Endothelial cell of umbilical vein (primary cell): ENCODE results near the gene TSR3. TPM values are rescaled to one million over a fixed set of nuclear protein-coding genes. Genes with fewer than 3 reads are reported as not detected.
A peak's percentile ranks its signal among the peaks of the same experiment; 100 is the strongest.

Experiments
- BruUV-seq: library from RNA; stranded (reverse); fragments of 400-500 nt; replicated peaks from 2 replicates; lab custom pipeline; 2021; lab: Mats Ljungman, UMichigan
- CTCF ChIA-PET: fragments of 300-600, 350-600 bp; sonication (Branson Sonifier 250); formaldehyde crosslinking; loops from one replicate; lab custom pipeline; 2021; ENCODE audit warnings: antibody characterized with exemption, inconsistent platforms; lab: Charles Lee
- POLR2A ChIA-PET: fragments of 300-600, 350-600 bp; sonication (Branson Sonifier 250); formaldehyde crosslinking; loops from one replicate; lab custom pipeline; 2021; ENCODE audit warnings: antibody characterized with exemption, inconsistent platforms; lab: Charles Lee
- DNase-seq: peaks from one replicate; pipeline ENCODE4 v3.0.0-alpha.2; 2011; ENCODE audit warnings: low read depth, low spot score
- FAIRE-seq: peaks from 2 replicates; lab custom pipeline; 2011; peaks lifted over from hg19 to GRCh38; lab: Jason Lieb, UNC
- H2AFZ ChIP-seq: 2 replicates; pipeline ENCODE4 v1.6.0; 2012; ENCODE audit warnings: low read depth, low read length, control low read depth, inconsistent platforms
- H3K27ac ChIP-seq: 2 replicates; pipeline ENCODE4 v1.5.1; 2011; ENCODE audit warnings: low read depth, mild to moderate bottlenecking, control low read depth, low read length, moderate library complexity; ENCODE audit not compliant: insufficient read depth
- H3K27me3 ChIP-seq, 2 experiments: 2 replicates each; pipeline versions ENCODE4 v1.6.0 to v1.6.1; 2011; ENCODE audit warnings: low read length in 2 of 2, mixed read lengths in 1 of 2; ENCODE audit not compliant: control insufficient read depth in 2 of 2, insufficient read depth in 2 of 2
- H3K36me3 ChIP-seq, 2 experiments: 2 replicates in 1 of 2; 3 replicates in 1 of 2; pipeline ENCODE4 v1.5.1; 2011; ENCODE audit warnings: low read length in 2 of 2, mild to moderate bottlenecking in 1 of 2, moderate library complexity in 1 of 2; ENCODE audit not compliant: control insufficient read depth in 2 of 2, insufficient read depth in 2 of 2; ENCODE audit errors: extremely low read depth in 1 of 2
- H3K4me1 ChIP-seq: 3 replicates; pipeline ENCODE4 v1.5.1; 2011; ENCODE audit warnings: mild to moderate bottlenecking, low read length; ENCODE audit not compliant: control insufficient read depth, insufficient read depth; ENCODE audit errors: extremely low read depth
- H3K4me2 ChIP-seq: 2 replicates; pipeline ENCODE4 v1.6.1; 2011; ENCODE audit warnings: low read length, control low read depth, mixed read lengths; ENCODE audit not compliant: insufficient read depth
- H3K4me3 ChIP-seq, 3 experiments: fragments of 200-600 bp in 1 of 3; sonication (generic), shearing (Covaris generic) in 1 of 3; replicated peaks in 1 of 3; 2 replicates each; pipeline ENCODE4 v1.5.1; 2011 to 2016; ENCODE audit warnings: control low read depth in 3 of 3, low read length in 3 of 3, mild to moderate bottlenecking in 2 of 3, inconsistent platforms in 1 of 3, low read depth in 1 of 3, moderate library complexity in 1 of 3; ENCODE audit not compliant: insufficient read depth in 1 of 3
- H3K79me2 ChIP-seq: 2 replicates; pipeline ENCODE4 v1.6.0; 2012; ENCODE audit warnings: low read length, inconsistent platforms; ENCODE audit not compliant: control insufficient read depth, insufficient read depth
- H3K9ac ChIP-seq: replicated peaks from 2 replicates; pipeline ENCODE3; 2011; ENCODE audit warnings: low read length, control low read depth; ENCODE audit not compliant: insufficient read depth; ENCODE audit errors: extremely low read depth
- H3K9me1 ChIP-seq: replicated peaks from 3 replicates; pipeline ENCODE4 v1.6.0; 2011; ENCODE audit warnings: mild to moderate bottlenecking, low read length; ENCODE audit not compliant: control insufficient read depth, insufficient read depth; ENCODE audit errors: extremely low read depth
- H3K9me3 ChIP-seq: replicated peaks from 2 replicates; pipeline ENCODE4 v1.5.1; 2012; ENCODE audit warnings: low read length, inconsistent platforms; ENCODE audit not compliant: control insufficient read depth, insufficient read depth
- H4K20me1 ChIP-seq: replicated peaks from 2 replicates; pipeline ENCODE3; 2011; ENCODE audit warnings: mild to moderate bottlenecking, low read length; ENCODE audit not compliant: control insufficient read depth, insufficient read depth; ENCODE audit errors: extremely low read depth
- CTCF ChIP-seq, 2 donors: IDR thresholded peaks; 1 replicate in 1 of 2; 2 replicates in 1 of 2; pipeline ENCODE4 v1.5.1; 2011; ENCODE audit warnings: low read length in 2 of 2, mild to moderate bottlenecking in 2 of 2, moderate library complexity in 2 of 2, control low read depth in 1 of 2, inconsistent platforms in 1 of 2, low read depth in 1 of 2; ENCODE audit not compliant: insufficient read depth in 1 of 2; ENCODE audit errors: extremely low read depth in 1 of 2
- EZH2 ChIP-seq: IDR thresholded peaks from 2 replicates; pipeline ENCODE4 v1.6.1; 2012; ENCODE audit warnings: borderline replicate concordance, low read depth, mild to moderate bottlenecking, moderate library complexity, low read length, inconsistent platforms; ENCODE audit not compliant: severe bottlenecking
- FOS ChIP-seq: IDR thresholded peaks from 2 replicates; pipeline ENCODE4 v1.6.1; 2011; ENCODE audit warnings: mild to moderate bottlenecking, low read length, moderate library complexity, borderline replicate concordance; ENCODE audit not compliant: insufficient read depth
- GATA2 ChIP-seq: IDR thresholded peaks from 2 replicates; pipeline ENCODE4 v1.7.0; 2011; ENCODE audit warnings: low read depth, mild to moderate bottlenecking, moderate library complexity, mixed read lengths, low read length; ENCODE audit not compliant: insufficient read length, insufficient read depth
- JUN ChIP-seq: IDR thresholded peaks from 2 replicates; pipeline ENCODE4 v1.6.1; 2011; ENCODE audit warnings: borderline replicate concordance, low read depth; ENCODE audit not compliant: insufficient read length, insufficient read depth
- MAX ChIP-seq: IDR thresholded peaks from 2 replicates; pipeline ENCODE4 v1.6.1; 2011; ENCODE audit not compliant: insufficient read depth, insufficient read length
- MYC ChIP-seq: IDR thresholded peaks from one replicate; pipeline ENCODE4 v1.6.1; 2011; ENCODE audit warnings: mild to moderate bottlenecking, low read depth, low read length
- POLR2A ChIP-seq: IDR thresholded peaks from 2 replicates; pipeline ENCODE4 v1.6.1; 2012; ENCODE audit warnings: low read depth, mild to moderate bottlenecking, control low read depth, low read length
- POLR2AphosphoS5 ChIP-seq: IDR thresholded peaks from 2 replicates; pipeline ENCODE4 v1.6.1; 2012; ENCODE audit warnings: low read depth, mild to moderate bottlenecking, control low read depth, low read length, moderate library complexity; ENCODE audit not compliant: insufficient read depth
- dilution Hi-C: fragments of 300-500 bp; cut with MboI; formaldehyde crosslinking; loops from one replicate; pipeline ENCODE4 v1.15.0; 2019; ENCODE audit warnings: low sequenced_read_pairs; ENCODE audit not compliant: extremely low pct_ligation_motif_present
- intact Hi-C: fragments of 100-400 bp; cut with micrococcal nuclease; formaldehyde crosslinking; loops from one replicate; pipeline ENCODE4 v1.10.0; 2022
- polyA plus RNA-seq, 4 experiments: library from polyadenylated mRNA; depleted of rRNA in 3 of 4; stranded (reverse) in 3 of 4; unstranded in 1 of 4; fragments of >200 nt; gene quantifications; 2 replicates each; pipeline versions ENCODE4 v1.2.1 to v1.2.3, GENCODE V29; 2011 to 2012; ENCODE audit warnings: missing spikeins in 1 of 4
- total RNA-seq: library from RNA; stranded (reverse); gene quantifications from 2 replicates; pipeline ENCODE4 v1.2.3, GENCODE V29; 2021

The TSR3 gene
- total and polyA plus RNA-seq, 2 donors (not counting 3 experiments of a cell fraction or from before 2014, with no cell fraction given): 65.4 to 82.7 TPM

- TSS peak; percentile 57 for BruUV-seq
- no peak overlapping the region for H2AFZ ChIP-seq
- dilution Hi-C loops: no loop called here
- ChIA-PET CTCF (interaction anchor here (0.9 to 4.3 kb wide), 2 partner anchors 14 to 15 kb away, joined by 3 to 24 read pairs; no protein-coding TSS in a partner anchor), POLR2A (no interaction called here)
- TF ChIP-seq FOS (peak; percentile 56), MAX (no peak)
- no peaks in the 10 kb centered on the region for H4K20me1 ChIP-seq
- peaks cover 12% of the 10 kb centered on the region for H3K4me1 ChIP-seq
- H3K9me1 ChIP-seq: no peaks in the 10 kb centered on the region
- H3K27ac ChIP-seq: peak overlapping the region; percentile 91
- H3K36me3 ChIP-seq: peaks cover 0 to 8% of the 10 kb centered on the region in 2 experiments
- H3K79me2 ChIP-seq: peaks cover 24% of the 10 kb centered on the region
- DNase-seq (peak; percentile 72), FAIRE-seq (peak; percentile 87)
- no peaks in the 10 kb centered on the region for H3K9me3 ChIP-seq
- H3K4me2 ChIP-seq: peak overlapping the region; percentile 72
- peak overlapping the region; percentile 98 for H3K9ac ChIP-seq
- no peaks in the 10 kb centered on the region for H3K27me3 ChIP-seq
- intact Hi-C loops: loop anchor here (5.0 kb wide), 1 partner anchor 328 kb away; the partner anchor contains the start of gene MAPK8IP3
- peak overlapping the region; percentile 10 to 41 (median 39) for H3K4me3 ChIP-seq
Measured at GRCh38 chr16:1378804-1379303, 27.2 kb upstream of the TSR3 start.

GRCh38 chr16:1378087-1378803 is 26.6 kb upstream of the TSR3 start:
- Histone ChIP-seq H3K4me1 (peaks cover 12% of the 10 kb centered on the region), H3K9me3 (no peaks in the 10 kb centered on the region), H4K20me1 (no peaks in the 10 kb centered on the region), H3K79me2 (peaks cover 24% of the 10 kb centered on the region), H3K9me1 (no peaks in the 10 kb centered on the region), H3K9ac (peak overlapping the region; percentile 98), H3K27me3 (no peaks in the 10 kb centered on the region), H3K4me3 (peak overlapping the region; percentile 10 to 41 (median 39)), H2AFZ (no peak overlapping the region), H3K36me3 (peaks cover 0 to 3% of the 10 kb centered on the region in 2 experiments), H3K27ac (peak overlapping the region; percentile 91), H3K4me2 (peak overlapping the region; percentile 72)
- POLR2A ChIA-PET: interaction anchor here (0.5 kb wide), 1 partner anchor 9 kb away, joined by 3 read pairs; no protein-coding TSS in a partner anchor
- DNase-seq (no peak), FAIRE-seq (no peak)
- TF ChIP-seq MYC (no peak), FOS (no peak), CTCF (IDR thresholded peaks at IDR 0.05; ENCODE audit: extremely low read depth in 1 of 2, insufficient read depth in 1 of 2, low read depth in 1 of 2, low read length in 2 of 2) (no peak), MAX (no peak), POLR2A (no peak), EZH2 (no peak), POLR2AphosphoS5 (no peak), GATA2 (no peak), JUN (no peak)
- intact Hi-C loops: loop anchor here (5.0 kb wide), 1 partner anchor 329 kb away; the partner anchor contains the start of gene MAPK8IP3
- no TSS peak for BruUV-seq
- CTCF ChIA-PET: interaction anchor here (0.6 to 4.3 kb wide), 5 partner anchors 9 to 239 kb away, joined by 3 to 24 read pairs (median 3); no protein-coding TSS in a partner anchor
- dilution Hi-C loops: no loop called here
